GM12892 (cell line): ENCODE data around the gene EFCAB13.

Source experiments
- POLR2A ChIP-seq: IDR thresholded peaks from 2 replicates; pipeline ENCODE4 v1.6.1; 2011; ENCODE audit warnings: low read depth, low read length, control low read depth
- POLR2AphosphoS5 ChIP-seq: IDR thresholded peaks from 2 replicates; pipeline ENCODE4 v1.6.1; 2011; ENCODE audit warnings: low read depth, low read length, control low read depth
- TAF1 ChIP-seq: IDR thresholded peaks from 2 replicates; pipeline ENCODE4 v1.6.1; 2011; ENCODE audit warnings: low read depth, mild to moderate bottlenecking, control low read depth, low read length, borderline replicate concordance

DNA sequence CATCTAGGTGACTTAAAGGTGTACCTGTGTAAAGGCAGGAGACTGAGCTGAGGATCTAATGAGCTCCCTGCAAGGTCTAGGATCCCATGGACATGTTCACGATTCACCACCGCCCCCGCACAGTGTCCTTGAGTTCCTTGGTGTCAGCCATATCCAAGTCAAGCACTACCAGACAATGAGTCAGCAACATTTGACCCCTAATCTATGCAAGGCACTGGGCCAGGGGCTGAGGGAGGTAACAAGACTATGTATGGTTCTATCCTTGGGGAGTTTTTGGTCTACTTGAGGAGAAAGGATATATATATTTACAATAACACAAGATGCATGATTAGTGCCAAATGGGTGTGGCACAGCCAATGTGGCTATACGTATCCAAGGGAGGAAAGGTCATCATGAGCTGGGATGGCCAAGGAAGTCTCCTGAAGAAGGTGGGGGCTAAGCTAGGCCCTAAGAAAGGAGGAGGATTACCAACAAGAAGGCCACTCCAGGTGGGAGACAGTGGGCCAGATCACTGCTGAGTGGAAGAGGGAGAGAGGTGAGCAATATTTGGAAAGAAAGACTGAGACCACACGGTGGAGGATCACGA is 35.1 kb upstream of the EFCAB13 start:
- no peak for TF ChIP-seq POLR2A
- no peak for TF ChIP-seq POLR2AphosphoS5
- TF ChIP-seq TAF1: no peak
